ENCODE results near the gene SNAP47.

GRCh38 chr1:227799756-227800155 lies 64.5 kb downstream of the SNAP47 start:
- TF ChIP-seq POLR2AphosphoS5 (IDR thresholded peaks at IDR 0.05; ENCODE audit: low read depth, low read length) (no peak), TAF1 (IDR thresholded peaks at IDR 0.05; ENCODE audit: borderline replicate concordance, insufficient read depth, low read length) (no peak), REST (IDR thresholded peaks at IDR 0.05; ENCODE audit: insufficient read depth in 1 of 2, low read depth in 2 of 2, low read length in 2 of 2) (no peak)

Measured in PFSK-1 (cell line).